ENCODE data around the gene PDGFRB. TPM values are rescaled to one million over a fixed set of nuclear protein-coding genes. Genes with fewer than 3 reads are reported as not detected.

PDGFRB gene
- total RNA-seq, 1 experiment from 2014 or later: 0.63 TPM

DNA sequence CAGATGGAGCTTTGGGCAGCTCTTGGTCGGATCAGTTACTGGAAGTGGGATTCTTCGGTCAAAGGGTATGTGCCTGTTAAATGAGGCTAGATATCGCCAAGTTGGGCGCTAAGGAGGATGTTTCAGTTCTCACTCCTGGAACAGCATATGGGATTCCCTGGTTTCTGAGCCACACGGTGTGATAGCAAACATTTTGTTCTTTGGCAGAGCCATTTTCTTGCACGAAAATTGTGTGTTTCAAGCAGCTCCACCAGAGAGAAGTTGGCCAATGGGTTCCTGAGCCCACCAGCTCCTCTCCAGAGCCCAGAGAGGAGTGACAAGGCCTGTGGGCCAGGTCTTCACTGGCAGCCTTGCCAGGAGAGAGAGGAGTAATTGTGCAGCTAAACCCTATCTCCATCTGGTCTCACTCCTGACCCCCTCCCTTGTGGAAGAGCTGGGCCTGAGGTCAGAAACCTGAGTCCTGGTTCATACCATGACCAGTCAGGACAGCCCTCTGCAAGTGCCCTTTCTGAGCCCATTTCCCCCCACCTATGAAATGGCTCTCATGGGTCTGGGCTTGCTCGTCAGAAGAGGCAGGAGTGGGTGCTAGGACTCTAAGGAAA, 23.5 kb upstream of the PDGFRB start:
- CTCF ChIA-PET: interaction anchor here (0.7 to 1.4 kb wide), 5 partner anchors 11 to 172 kb away, joined by 3 to 8 read pairs (median 4); no protein-coding TSS in a partner anchor
- Mint-ChIP-seq H3K9me3 (ENCODE audit: unreplicated experiment) (no peaks in the 10 kb centered on the region), H3K4me1 (ENCODE audit: insufficient read depth, unreplicated experiment) (peaks cover 13% of the 10 kb centered on the region), H3K27me3 (ENCODE audit: insufficient read depth, unreplicated experiment) (no peaks in the 10 kb centered on the region), H3K36me3 (ENCODE audit: insufficient read depth, unreplicated experiment) (no peaks in the 10 kb centered on the region), H3K27ac (ENCODE audit: low read depth, unreplicated experiment) (no peak overlapping the region), H3K4me3 (ENCODE audit: unreplicated experiment) (no peak overlapping the region)
- DNase-seq (ENCODE audit: unreplicated experiment): no peak
- POLR2A ChIA-PET: interaction anchor here (0.6 kb wide), 1 partner anchor 947 kb away, joined by 3 read pairs; no protein-coding TSS in a partner anchor
- no TSS peak for BruUV-seq (replicated peaks)
- TF ChIP-seq CTCF (IDR thresholded peaks at IDR 0.05; ENCODE audit: unreplicated experiment): no peak
- intact Hi-C loops (cut with micrococcal nuclease): no loop called here

DNA sequence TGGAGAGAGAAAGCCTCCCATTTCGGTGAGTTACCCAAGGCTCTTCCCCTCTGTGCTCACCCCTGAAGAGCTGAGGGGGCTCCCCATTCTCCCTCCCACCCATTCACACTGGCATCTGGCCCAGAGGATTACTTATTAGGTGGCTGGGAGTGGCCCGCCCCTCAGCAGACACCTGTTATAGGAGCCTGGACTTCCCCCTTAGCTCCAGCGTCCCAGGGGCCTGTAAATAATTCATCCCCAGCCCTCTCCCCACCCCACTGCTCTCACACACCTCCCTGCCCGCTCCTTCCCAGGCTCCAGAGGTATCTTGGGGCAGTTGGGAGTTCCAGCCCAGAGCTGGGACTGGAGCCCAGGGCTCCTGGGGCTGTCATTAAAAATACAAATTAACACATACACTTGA, 22.6 kb upstream of the PDGFRB start:
- no peaks in the 10 kb centered on the region for H3K9me3 Mint-ChIP-seq (ENCODE audit: unreplicated experiment)
- H3K27ac Mint-ChIP-seq (ENCODE audit: low read depth, unreplicated experiment): no peak overlapping the region
- no peaks in the 10 kb centered on the region for H3K27me3 Mint-ChIP-seq (ENCODE audit: insufficient read depth, unreplicated experiment)
- no peak overlapping the region for H3K4me3 Mint-ChIP-seq (ENCODE audit: unreplicated experiment)
- ChIA-PET POLR2A (interaction anchor here (0.6 kb wide), 1 partner anchor 948 kb away, joined by 3 read pairs; no protein-coding TSS in a partner anchor), CTCF (interaction anchor here (0.6 to 1.4 kb wide), 5 partner anchors 10 to 260 kb away, joined by 3 to 8 read pairs (median 4); no protein-coding TSS in a partner anchor)
- DNase-seq (ENCODE audit: unreplicated experiment): no peak
- no peaks in the 10 kb centered on the region for H3K36me3 Mint-ChIP-seq (ENCODE audit: insufficient read depth, unreplicated experiment)
- no TSS peak for BruUV-seq (replicated peaks)
- no peak for TF ChIP-seq CTCF (IDR thresholded peaks at IDR 0.05; ENCODE audit: unreplicated experiment)
- H3K4me1 Mint-ChIP-seq (ENCODE audit: insufficient read depth, unreplicated experiment): peaks cover 13% of the 10 kb centered on the region
- intact Hi-C loops (cut with micrococcal nuclease): no loop called here

- Mint-ChIP-seq H3K36me3 (ENCODE audit: insufficient read depth, unreplicated experiment) (no peaks in the 10 kb centered on the region), H3K9me3 (ENCODE audit: unreplicated experiment) (no peaks in the 10 kb centered on the region), H3K27ac (ENCODE audit: low read depth, unreplicated experiment) (no peak overlapping the region), H3K4me3 (ENCODE audit: unreplicated experiment) (no peak overlapping the region), H3K4me1 (ENCODE audit: insufficient read depth, unreplicated experiment) (peaks cover 13% of the 10 kb centered on the region), H3K27me3 (ENCODE audit: insufficient read depth, unreplicated experiment) (no peaks in the 10 kb centered on the region)
- DNase-seq (ENCODE audit: unreplicated experiment): no peak
- no peak for TF ChIP-seq CTCF (IDR thresholded peaks at IDR 0.05; ENCODE audit: unreplicated experiment)
- ChIA-PET CTCF (interaction anchor here (0.6 to 1.4 kb wide), 5 partner anchors 16 to 1713 kb away, joined by 3 to 8 read pairs (median 3); no protein-coding TSS in a partner anchor), POLR2A (no interaction called here)
- intact Hi-C loops (cut with micrococcal nuclease): no loop called here
- no TSS peak for BruUV-seq (replicated peaks)
Observed at GRCh38 chr5:150177721-150178120, 22.1 kb upstream of the PDGFRB start.

DNA sequence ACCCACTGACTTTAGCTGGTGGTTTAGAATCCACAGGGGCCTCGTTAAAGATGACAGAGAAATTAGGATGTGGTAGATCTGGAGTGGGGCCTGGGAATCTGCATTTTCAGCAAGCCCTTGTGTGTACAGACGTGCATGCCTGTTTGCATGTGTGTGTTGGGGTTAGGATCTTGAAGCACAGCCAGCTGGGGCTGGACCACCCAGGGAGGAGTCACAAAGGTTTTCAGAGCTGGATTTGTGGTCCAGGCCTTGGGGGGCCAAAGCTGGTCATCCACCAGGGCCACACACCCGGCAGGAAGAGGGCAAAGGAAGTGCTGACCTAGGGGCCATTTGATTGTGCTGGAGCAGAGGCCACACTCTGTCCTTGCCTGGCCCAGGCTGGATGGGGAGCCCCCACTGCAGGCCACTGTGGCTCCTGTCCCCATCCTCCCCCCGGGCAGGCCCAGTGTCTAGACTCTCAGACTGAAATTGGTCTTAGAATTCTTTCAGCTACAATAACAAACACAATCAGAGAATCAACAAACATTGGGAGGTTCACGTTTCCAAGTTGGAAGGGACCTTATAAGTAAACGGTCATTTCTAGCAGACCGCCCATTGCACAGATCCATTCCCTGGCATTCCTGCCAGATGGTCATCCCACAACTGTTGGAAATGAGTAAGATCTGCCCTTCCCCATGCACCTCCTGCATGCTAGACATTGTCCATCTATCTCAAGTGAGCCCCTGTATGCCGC, 21.3 kb upstream of the PDGFRB start:
- ChIA-PET POLR2A (no interaction called here), CTCF (interaction anchor here (0.6 to 5.8 kb wide), 7 partner anchors 14 to 1714 kb away, joined by 3 to 35 read pairs (median 3); no protein-coding TSS in a partner anchor)
- Mint-ChIP-seq H3K27me3 (ENCODE audit: insufficient read depth, unreplicated experiment) (no peaks in the 10 kb centered on the region), H3K4me1 (ENCODE audit: insufficient read depth, unreplicated experiment) (peaks cover 13% of the 10 kb centered on the region), H3K9me3 (ENCODE audit: unreplicated experiment) (no peaks in the 10 kb centered on the region), H3K27ac (ENCODE audit: low read depth, unreplicated experiment) (no peak overlapping the region), H3K36me3 (ENCODE audit: insufficient read depth, unreplicated experiment) (no peaks in the 10 kb centered on the region), H3K4me3 (ENCODE audit: unreplicated experiment) (no peak overlapping the region)
- no peak for TF ChIP-seq CTCF (IDR thresholded peaks at IDR 0.05; ENCODE audit: unreplicated experiment)
- BruUV-seq (replicated peaks): no TSS peak
- DNase-seq (ENCODE audit: unreplicated experiment): no peak
- intact Hi-C loops (cut with micrococcal nuclease): no loop called here

All from MCF 10A (cell line).